AG04450 (cell line): ENCODE data around the gene TIFAB. TPM values are rescaled to one million over a fixed set of nuclear protein-coding genes. Genes with fewer than 3 reads are reported as not detected.
"Not testable (repeated sequence)": the region's sequence is repeated elsewhere in the genome, so short reads cannot be mapped to it uniquely, and the experiment has no call there.

Experiments used
- CTCF ChIA-PET: fragments of 300-600, 350-600 bp; formaldehyde crosslinking; extraction: SDS; loops from one replicate; lab custom pipeline; 2022; ENCODE audit warnings: antibody characterized with exemption, inconsistent platforms; lab: Charles Lee
- POLR2A ChIA-PET: fragments of 350-600 bp; formaldehyde crosslinking; extraction: SDS; loops from one replicate; lab custom pipeline; 2021; ENCODE audit warnings: antibody characterized with exemption, inconsistent platforms; lab: Yijun Ruan, JAX
- DNase-seq: peaks from one replicate; pipeline ENCODE4 v3.0.0-alpha.2; 2011; ENCODE audit warnings: low read depth, low spot score
- H3K27ac ChIP-seq: one replicate; pipeline ENCODE4 v1.5.1; 2012; ENCODE audit warnings: low read depth, low read length, control low read depth
- H3K27me3 ChIP-seq: one replicate; pipeline ENCODE4 v1.6.0; 2012; ENCODE audit warnings: low read length; ENCODE audit not compliant: control insufficient read depth, insufficient read depth
- H3K4me3 ChIP-seq: 2 replicates; pipeline ENCODE4 v1.5.1; 2011; ENCODE audit warnings: mild to moderate bottlenecking, low read depth, low read length, control low read depth
- H3K9me3 ChIP-seq: 2 replicates; pipeline ENCODE4 v1.5.1; 2012; ENCODE audit warnings: low read length; ENCODE audit not compliant: control insufficient read depth, insufficient read depth
- CTCF ChIP-seq: IDR thresholded peaks from 2 replicates; pipeline ENCODE4 v1.5.1; 2011; ENCODE audit warnings: low read depth, low read length, control low read depth, inconsistent platforms
- polyA minus RNA-seq: library from RNA; depleted of rRNA, polyadenylated mRNA; stranded (reverse); fragments of >200 nt; gene quantifications from 2 replicates; pipeline ENCODE4 v1.2.3, GENCODE V29; 2011; rRNA and poly(A)+ RNA removed
- polyA plus RNA-seq: library from polyadenylated mRNA; depleted of rRNA; stranded (reverse); fragments of >200 nt; gene quantifications from 2 replicates; pipeline ENCODE4 v1.2.3, GENCODE V29; 2011; rRNA removed

Gene TIFAB
- polyA plus RNA-seq: not detected in 2 replicates
- not detected in 2 replicates for polyA minus RNA-seq

DNA sequence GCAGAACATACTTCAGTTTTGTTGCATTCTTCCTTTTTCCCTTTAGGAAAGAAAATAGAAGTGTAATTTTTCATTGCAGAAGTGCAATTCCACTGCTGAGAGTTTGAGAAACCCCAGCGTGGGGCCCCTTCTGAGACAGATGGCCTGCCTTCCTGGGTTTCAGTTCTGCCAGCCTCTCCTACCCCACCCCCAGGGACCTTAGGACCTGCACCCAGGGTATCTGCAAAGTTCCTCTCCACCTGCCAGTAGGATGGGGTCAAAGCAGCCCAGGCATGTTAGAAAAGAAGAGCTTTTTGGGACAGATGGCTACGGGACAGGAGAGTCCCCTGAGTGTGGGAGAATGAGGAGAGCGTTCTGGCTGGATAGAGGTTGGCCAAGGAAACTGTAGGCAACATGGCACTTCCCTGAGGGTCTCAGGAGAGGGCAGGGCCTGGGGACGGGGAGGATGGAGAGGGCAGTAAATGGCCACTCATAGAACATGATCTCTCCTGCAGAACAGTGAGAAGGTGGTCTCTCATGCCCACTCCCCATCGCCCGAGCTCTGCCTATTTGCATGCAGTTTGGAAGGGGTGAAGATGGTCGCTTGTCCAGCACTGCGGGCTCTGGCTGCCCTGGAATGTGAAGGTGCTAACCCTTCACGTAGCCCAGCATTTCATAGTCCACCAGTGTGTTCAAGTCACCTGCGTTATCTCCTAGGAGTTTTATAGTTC is at the start of gene TIFAB:
TSS of gene TIFAB (minus strand) at position 31 of the 710 bp plus-strand sequence. CDS start 2,412 bp downstream, outside the sequence.
- POLR2A ChIA-PET: no interaction called here
- Histone ChIP-seq H3K9me3 (no peaks in the 10 kb centered on the region), H3K27me3 (peaks cover 32% of the 10 kb centered on the region), H3K4me3 (no peak within 1 kb of the TSS), H3K27ac (no peak within 1 kb of the TSS)
- CTCF ChIA-PET: interaction anchor here (1.0 kb wide), 1 partner anchor 13 kb away, joined by 3 read pairs; no protein-coding TSS in a partner anchor
- no peak for TF ChIP-seq CTCF
- no peak for DNase-seq

DNA sequence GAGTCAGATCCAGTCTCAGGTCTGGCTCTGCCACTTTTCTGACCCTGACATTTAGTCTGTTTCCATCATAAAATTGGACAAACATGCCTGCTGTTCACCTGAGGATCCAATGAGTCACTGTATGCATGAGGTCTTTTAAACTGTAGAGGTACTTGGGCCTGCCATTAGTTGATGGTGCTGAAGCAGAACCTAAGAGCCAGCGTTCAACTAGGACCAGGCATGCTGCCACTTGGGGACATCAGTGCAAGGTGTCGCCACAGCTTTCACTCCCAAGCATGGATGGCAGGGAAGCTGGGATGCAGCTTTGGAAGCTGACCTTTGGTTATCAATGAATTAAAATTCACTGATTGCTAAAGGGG is 46.5 kb upstream of the TIFAB start:
- no peak for TF ChIP-seq CTCF
- DNase-seq: no peak
- H3K4me3 ChIP-seq: no peak overlapping the region
- ChIA-PET CTCF (interaction anchor here (1.7 kb wide), 1 partner anchor 41 kb away, joined by 6 read pairs; no protein-coding TSS in a partner anchor), POLR2A (no interaction called here)
- peaks cover 16% of the 10 kb centered on the region for H3K27me3 ChIP-seq
- H3K27ac ChIP-seq: no peak overlapping the region
- no peaks in the 10 kb centered on the region for H3K9me3 ChIP-seq

DNA sequence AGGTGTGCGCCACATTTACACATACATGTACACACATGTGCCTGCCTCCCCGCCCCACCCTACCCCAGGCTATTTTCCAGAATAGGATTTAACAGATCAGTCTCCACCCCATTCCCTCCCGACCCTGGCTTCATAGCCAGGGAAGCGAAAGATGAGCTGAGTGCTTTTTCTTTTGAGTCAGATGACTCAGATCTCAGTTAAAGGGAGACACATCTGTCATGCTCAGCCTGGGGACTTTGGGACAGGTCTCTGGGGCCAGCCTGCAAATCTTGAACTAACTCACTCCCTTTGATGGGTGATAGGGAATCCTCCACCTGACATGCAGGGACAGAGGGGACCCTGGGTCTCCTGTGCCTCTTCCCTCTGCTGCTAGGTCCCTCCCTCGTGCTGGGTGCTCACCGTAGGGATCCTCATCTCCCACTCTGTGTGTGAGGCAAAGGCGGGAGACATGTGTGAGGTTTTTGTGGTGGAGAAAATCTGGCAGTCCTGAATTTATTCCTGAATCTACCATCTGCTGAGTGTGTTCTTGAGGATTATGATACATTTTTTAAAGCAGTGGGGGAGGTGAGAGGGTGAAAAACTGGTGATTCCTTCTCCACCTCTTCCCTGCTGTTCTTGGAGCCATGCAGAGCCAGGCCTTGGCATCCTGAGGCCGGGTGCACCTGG is 46.0 kb upstream of the TIFAB start:
- no peak overlapping the region for H3K4me3 ChIP-seq
- ChIA-PET POLR2A (no interaction called here), CTCF (interaction anchor here (1.7 kb wide), 1 partner anchor 41 kb away, joined by 6 read pairs; no protein-coding TSS in a partner anchor)
- H3K9me3 ChIP-seq: no peaks in the 10 kb centered on the region
- H3K27me3 ChIP-seq: peaks cover 12% of the 10 kb centered on the region
- DNase-seq: no peak
- no peak for TF ChIP-seq CTCF
- no peak overlapping the region for H3K27ac ChIP-seq

DNA sequence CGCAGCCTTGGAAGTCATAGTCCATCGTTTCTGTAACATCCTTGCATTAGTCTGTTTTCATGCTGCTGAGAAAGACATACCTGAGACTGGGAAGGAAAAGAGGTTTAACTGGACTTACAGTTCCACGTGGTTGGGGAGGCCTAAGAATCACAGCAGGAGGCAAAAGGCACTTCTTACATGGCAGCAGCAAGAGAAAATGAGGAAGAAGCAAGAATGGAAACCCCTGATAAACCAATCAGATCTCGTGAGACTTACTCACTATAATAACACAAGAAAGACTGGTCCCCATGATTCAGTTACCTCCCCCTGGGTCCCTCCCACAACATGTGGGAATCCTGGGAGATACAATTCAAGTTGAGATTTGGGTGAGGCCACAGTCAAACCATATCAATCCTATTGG is 43.4 kb upstream of the TIFAB start:
- H3K4me3 ChIP-seq, DNase-seq, H3K27me3 ChIP-seq, H3K27ac ChIP-seq, H3K9me3 ChIP-seq: not testable (repeated sequence)
- ChIA-PET CTCF (interaction anchor here (1.5 to 1.6 kb wide), 2 partner anchors 38 to 70 kb away, joined by 5 to 10 read pairs; no protein-coding TSS in a partner anchor), POLR2A (interaction anchor here (1.0 kb wide), 1 partner anchor 56 kb away, joined by 3 read pairs; no protein-coding TSS in a partner anchor)

DNA sequence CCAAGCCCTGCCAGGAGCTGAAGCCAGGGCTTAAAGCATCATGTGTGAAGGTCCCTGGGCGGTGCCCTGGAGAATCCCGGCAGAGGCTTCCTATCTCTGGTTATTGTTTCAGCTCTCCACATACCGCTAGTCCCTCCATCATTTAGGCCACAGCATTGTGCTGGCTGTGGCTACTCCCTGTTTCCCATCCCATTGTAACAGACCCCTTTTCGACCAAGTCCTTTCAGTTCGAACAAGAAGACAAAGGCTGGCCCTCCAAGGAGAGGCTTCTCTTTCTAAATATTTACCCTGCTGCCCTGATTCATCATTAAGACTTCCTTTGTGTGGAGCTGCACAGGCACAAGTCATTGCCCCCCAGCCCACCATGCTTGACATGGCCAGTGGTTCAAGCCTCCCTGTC is 42.0 kb upstream of the TIFAB start:
- Histone ChIP-seq H3K27ac (peak overlapping the region; percentile 88), H3K9me3 (peaks cover 20% of the 10 kb centered on the region), H3K4me3 (no peak overlapping the region), H3K27me3 (peaks cover 14% of the 10 kb centered on the region)
- no peak for DNase-seq
- POLR2A ChIA-PET: no interaction called here
- TF ChIP-seq CTCF: no peak
- CTCF ChIA-PET: interaction anchor here (0.6 to 2.1 kb wide), 6 partner anchors 19 to 336 kb away, joined by 4 to 11 read pairs (median 6); no protein-coding TSS in a partner anchor
